HUES48 (cell line): ENCODE results near the gene GRIK4.
A peak's percentile ranks its signal among the peaks of the same experiment; 100 is the strongest.

Experiments
- H3K27ac ChIP-seq: one replicate; pipeline ENCODE4 v1.7.0; 2013; ENCODE audit warnings: low read depth, low read length, inconsistent platforms
- H3K27me3 ChIP-seq: 2 replicates; pipeline ENCODE4 v1.6.1; 2013; ENCODE audit warnings: mild to moderate bottlenecking, low read length; ENCODE audit not compliant: control insufficient read depth, insufficient read depth
- H3K36me3 ChIP-seq: 2 replicates; pipeline ENCODE4 v1.6.1; 2013; ENCODE audit warnings: low read length; ENCODE audit not compliant: control insufficient read depth, insufficient read depth
- H3K4me1 ChIP-seq: 2 replicates; pipeline ENCODE4 v1.6.1; 2013; ENCODE audit warnings: mild to moderate bottlenecking, low read length; ENCODE audit not compliant: control insufficient read depth, insufficient read depth
- H3K4me3 ChIP-seq: 2 replicates; pipeline ENCODE4 v1.5.1; 2013; ENCODE audit warnings: mild to moderate bottlenecking, low read depth, low read length
- H3K9ac ChIP-seq: 2 replicates; pipeline ENCODE4 v1.6.1; 2013; ENCODE audit warnings: mild to moderate bottlenecking, low read depth, low read length, moderate library complexity
- H3K9me3 ChIP-seq: 2 replicates; pipeline ENCODE4 v1.6.1; 2013; ENCODE audit warnings: low read length; ENCODE audit not compliant: control insufficient read depth, insufficient read depth

Gene GRIK4

DNA sequence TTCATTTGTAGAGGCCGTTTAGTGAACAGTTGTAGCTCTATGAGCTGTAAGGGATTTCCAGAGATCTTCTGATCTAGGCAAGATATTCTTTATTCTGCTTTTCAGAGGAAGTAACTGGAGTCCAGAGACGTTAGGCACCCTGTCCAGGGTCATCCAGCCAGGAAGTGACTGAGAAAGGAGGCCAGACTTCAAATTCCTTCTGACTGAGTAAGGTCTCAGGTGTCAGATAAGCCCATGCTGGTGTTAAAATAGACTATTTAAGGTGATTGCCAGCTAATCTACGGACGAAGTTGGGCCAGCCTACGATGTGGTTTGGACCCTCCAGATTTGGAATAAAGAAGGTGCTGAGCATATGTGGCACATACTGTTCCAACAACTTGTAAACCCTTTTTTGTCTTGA lies 54.6 kb downstream of the GRIK4 start:
- Histone ChIP-seq H3K9ac (no peak overlapping the region), H3K27ac (peak overlapping the region; percentile 16), H3K9me3 (no peaks in the 10 kb centered on the region), H3K27me3 (peaks cover 49% of the 10 kb centered on the region), H3K36me3 (no peaks in the 10 kb centered on the region), H3K4me3 (no peak overlapping the region), H3K4me1 (peaks cover 41% of the 10 kb centered on the region)

DNA sequence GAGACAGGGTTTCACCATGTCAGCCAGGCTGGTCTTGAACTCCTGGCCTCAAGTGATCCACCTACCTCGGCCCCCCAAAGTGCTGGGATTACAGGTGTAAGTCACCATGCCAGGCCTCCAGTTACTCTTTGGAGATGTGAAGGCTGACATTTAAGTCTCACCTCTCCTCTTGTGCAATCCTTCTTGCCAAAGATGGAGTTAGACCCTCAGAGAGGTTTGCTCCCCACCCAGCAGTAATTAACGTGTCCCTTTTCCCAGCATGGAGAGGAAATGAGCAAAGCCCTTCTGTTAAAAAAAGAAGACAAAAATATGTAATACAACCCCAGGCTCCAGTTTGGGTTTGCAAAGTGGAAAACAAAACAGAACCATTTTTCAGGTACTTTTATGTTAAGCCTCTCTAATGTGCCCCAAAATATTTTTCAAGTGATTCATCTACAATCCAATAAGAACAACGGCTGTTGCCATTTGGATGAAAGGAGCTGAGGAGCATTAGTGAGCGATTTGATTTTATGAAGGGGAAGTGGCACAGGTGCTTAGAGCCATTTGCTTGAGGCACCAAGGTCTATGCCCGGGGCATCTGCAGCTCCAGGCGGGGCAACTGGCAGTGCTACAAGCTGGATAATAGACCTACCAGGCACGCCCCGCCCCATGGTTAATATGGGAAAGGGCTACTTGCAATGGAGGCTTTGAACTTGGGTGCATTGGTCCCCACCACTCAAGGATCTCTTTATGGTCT lies 57.2 kb downstream of the GRIK4 start:
- peaks cover 31% of the 10 kb centered on the region for H3K4me1 ChIP-seq
- peaks cover 27% of the 10 kb centered on the region for H3K27me3 ChIP-seq
- no peak overlapping the region for H3K4me3 ChIP-seq
- no peak overlapping the region for H3K9ac ChIP-seq
- H3K27ac ChIP-seq, result no peak overlapping the region
- H3K36me3 ChIP-seq, result no peaks in the 10 kb centered on the region
- H3K9me3 ChIP-seq, result no peaks in the 10 kb centered on the region

DNA sequence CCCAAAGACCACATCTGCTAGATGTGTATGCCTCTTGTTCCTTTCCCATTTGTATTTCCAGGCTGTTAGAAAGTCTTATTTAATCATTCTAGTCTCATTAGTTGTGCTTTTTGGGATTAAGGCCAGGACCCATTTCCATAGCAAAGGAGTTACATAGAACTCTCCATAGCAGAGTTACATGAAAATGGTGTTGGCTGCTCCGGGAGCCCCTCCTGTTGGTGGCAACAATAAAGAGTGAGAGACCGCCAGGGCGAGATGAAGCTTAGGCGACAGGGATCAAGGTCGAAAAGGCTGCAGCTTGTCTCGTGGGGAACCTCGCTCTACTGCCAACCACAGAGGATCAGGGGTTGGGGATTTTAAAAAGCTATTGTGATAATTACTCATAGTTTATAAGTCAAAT lies 58.3 kb downstream of the GRIK4 start:
- no peak overlapping the region for H3K9ac ChIP-seq
- no peak overlapping the region for H3K27ac ChIP-seq
- H3K4me1 ChIP-seq, result peaks cover 33% of the 10 kb centered on the region
- H3K36me3 ChIP-seq, result no peaks in the 10 kb centered on the region
- H3K9me3 ChIP-seq, result no peaks in the 10 kb centered on the region
- H3K27me3 ChIP-seq, result peaks cover 15% of the 10 kb centered on the region
- peak overlapping the region; percentile 30; the same call in 1 of the 2 replicates for H3K4me3 ChIP-seq

DNA sequence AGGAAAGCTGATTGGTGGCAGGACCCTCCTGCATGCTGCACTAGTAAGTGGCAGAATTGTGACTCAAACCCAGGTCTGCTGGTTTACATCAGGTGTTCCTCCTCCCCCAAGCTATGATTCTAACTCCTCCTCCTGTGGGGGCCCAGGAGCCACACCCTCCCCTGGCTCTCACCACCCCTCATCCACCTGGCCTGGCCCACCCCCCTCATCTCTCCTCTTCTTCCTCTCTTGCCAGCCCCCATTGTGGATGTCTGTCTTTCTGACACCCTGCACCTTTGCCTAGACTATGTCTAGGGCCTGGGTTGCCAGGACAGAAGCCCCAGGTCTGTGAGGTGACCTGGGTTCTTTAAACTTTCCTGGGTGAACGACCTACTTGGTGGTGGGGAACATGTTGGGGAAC lies 59.9 kb downstream of the GRIK4 start:
- Histone ChIP-seq H3K27me3 (no peaks in the 10 kb centered on the region), H3K9ac (no peak overlapping the region), H3K4me1 (peaks cover 24% of the 10 kb centered on the region), H3K36me3 (no peaks in the 10 kb centered on the region), H3K27ac (no peak overlapping the region), H3K9me3 (no peaks in the 10 kb centered on the region), H3K4me3 (no peak overlapping the region)

DNA sequence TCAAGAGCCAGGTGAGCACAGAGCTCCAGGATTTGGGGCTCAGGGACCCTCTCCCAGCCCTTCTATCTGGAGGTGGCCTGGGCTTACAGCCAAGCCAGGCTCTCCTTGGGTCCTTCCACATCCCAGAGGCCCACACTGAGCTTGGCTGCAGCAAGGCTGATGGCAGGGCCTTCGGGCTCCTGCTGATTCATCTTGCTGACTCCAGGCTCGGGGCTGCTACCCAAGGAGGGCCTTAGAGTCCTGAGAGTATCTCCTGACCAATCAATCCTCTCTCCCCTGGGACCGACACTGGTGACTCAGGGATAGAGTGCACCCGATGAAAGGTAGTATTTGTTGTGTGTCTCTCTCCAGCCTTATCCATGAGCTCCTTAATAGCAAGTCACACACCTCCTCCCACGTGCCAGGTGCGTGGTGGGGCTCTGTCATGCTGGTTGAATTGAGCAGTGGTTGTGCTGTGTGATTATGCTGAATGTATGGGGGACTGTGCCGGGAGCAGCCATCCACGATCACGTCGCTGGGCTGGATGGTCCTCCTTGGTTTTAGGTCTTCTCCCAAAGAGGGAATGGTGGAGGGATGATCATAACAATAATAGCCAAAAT lies 62.3 kb downstream of the GRIK4 start:
- peaks cover 21% of the 10 kb centered on the region for H3K4me1 ChIP-seq
- no peaks in the 10 kb centered on the region for H3K9me3 ChIP-seq
- no peaks in the 10 kb centered on the region for H3K27me3 ChIP-seq
- H3K27ac ChIP-seq, result no peak overlapping the region
- H3K9ac ChIP-seq, result no peak overlapping the region
- no peak overlapping the region for H3K4me3 ChIP-seq
- H3K36me3 ChIP-seq, result no peaks in the 10 kb centered on the region

DNA sequence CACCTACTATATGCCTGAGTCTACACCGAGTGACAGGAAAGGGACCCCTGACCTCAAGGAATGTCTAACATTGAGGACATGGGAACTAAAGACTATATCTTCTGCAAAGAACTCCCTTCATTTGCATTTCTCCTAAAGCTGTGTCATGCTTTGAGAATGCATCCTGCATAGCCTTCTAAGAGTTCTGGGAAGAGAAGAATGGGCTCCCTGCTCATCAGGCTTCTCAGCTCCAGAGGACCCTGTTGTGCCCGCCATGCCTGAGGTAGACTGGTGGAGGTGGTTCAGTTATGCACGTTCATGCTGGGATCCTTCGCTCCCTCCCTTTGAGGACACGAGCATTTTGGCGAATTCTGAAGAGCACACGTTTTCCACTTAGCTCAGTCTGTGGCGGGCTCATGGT lies 63.3 kb downstream of the GRIK4 start:
- H3K27ac ChIP-seq, result no peak overlapping the region
- no peaks in the 10 kb centered on the region for H3K36me3 ChIP-seq
- H3K27me3 ChIP-seq, result no peaks in the 10 kb centered on the region
- no peaks in the 10 kb centered on the region for H3K9me3 ChIP-seq
- H3K4me3 ChIP-seq, result no peak overlapping the region
- peaks cover 11% of the 10 kb centered on the region for H3K4me1 ChIP-seq
- no peak overlapping the region for H3K9ac ChIP-seq

DNA sequence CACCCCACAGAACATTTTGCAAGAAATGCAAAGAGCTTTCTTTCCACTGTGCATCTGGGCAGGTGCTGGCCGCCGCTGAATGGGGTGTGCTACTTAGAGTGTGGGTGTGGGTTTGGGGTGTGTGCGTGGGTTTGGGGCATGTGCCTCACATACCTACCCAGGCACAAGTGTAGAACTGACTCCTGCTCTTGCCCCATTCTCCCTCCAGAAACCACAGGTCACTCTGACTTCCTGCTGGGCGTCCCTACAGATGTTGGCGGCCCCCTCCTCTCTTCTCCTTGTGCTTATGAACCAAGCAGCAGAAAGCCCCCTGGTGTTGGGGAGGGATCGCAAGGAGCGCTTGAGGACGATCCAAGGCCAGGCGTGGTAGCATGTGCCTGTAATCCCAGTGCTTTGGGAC lies 63.9 kb downstream of the GRIK4 start:
- H3K36me3 ChIP-seq, result no peaks in the 10 kb centered on the region
- H3K4me3 ChIP-seq, result no peak overlapping the region
- 0 out of 2 replicates have a peak, but pooled peaks cover 7% of the 10 kb centered on the region for H3K4me1 ChIP-seq
- H3K9me3 ChIP-seq, result no peaks in the 10 kb centered on the region
- no peak overlapping the region for H3K27ac ChIP-seq
- H3K27me3 ChIP-seq, result no peaks in the 10 kb centered on the region
- H3K9ac ChIP-seq, result no peak overlapping the region

DNA sequence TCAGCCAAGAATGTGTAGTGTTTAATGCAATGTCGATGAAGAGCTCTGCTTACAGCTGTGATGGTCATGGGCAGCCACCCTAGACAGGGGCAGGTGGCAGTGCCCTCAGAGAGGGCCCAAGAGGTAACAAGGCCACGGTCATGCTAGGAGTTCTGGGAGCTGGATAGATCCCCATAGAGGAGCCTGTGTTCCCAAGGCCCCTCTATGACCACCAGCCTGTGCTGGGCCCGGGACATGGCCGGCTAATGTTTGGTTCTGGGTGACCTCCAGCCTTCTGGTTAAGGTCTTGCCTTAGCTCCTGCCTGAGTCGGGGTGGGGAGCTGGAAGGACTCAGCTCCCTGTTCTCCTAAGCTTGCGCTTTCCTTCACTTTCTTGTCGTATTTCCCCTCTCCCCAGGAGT lies 65.1 kb downstream of the GRIK4 start:
- Histone ChIP-seq H3K36me3 (no peaks in the 10 kb centered on the region), H3K4me1 (0 out of 2 replicates have a peak, but pooled peaks cover 7% of the 10 kb centered on the region), H3K9me3 (no peaks in the 10 kb centered on the region), H3K27ac (no peak overlapping the region), H3K4me3 (no peak overlapping the region), H3K9ac (no peak overlapping the region), H3K27me3 (no peaks in the 10 kb centered on the region)

DNA sequence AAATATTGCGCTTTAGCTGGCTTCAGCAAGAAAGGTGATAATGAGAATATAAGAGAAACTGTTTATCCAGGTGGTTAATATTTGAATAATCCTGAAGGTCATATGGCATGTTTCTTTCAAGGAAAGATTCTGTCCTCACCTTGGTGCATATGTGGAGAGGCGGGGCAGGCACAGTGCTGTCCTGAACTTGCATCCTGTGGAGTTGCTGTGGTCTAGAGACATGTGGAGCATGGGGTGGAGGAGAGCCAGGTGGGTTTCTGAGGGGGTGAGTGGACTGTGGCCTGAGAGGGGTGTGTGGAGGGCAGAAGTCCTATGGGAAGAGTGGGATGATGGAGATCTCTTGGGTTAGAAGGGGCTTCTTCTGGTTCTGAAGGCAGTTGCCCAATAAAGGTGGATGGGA lies 65.5 kb downstream of the GRIK4 start:
- Histone ChIP-seq H3K9me3 (no peaks in the 10 kb centered on the region), H3K9ac (no peak overlapping the region), H3K4me3 (no peak overlapping the region), H3K27me3 (no peaks in the 10 kb centered on the region), H3K27ac (no peak overlapping the region), H3K4me1 (0 out of 2 replicates have a peak, but pooled peaks cover 7% of the 10 kb centered on the region), H3K36me3 (no peaks in the 10 kb centered on the region)

DNA sequence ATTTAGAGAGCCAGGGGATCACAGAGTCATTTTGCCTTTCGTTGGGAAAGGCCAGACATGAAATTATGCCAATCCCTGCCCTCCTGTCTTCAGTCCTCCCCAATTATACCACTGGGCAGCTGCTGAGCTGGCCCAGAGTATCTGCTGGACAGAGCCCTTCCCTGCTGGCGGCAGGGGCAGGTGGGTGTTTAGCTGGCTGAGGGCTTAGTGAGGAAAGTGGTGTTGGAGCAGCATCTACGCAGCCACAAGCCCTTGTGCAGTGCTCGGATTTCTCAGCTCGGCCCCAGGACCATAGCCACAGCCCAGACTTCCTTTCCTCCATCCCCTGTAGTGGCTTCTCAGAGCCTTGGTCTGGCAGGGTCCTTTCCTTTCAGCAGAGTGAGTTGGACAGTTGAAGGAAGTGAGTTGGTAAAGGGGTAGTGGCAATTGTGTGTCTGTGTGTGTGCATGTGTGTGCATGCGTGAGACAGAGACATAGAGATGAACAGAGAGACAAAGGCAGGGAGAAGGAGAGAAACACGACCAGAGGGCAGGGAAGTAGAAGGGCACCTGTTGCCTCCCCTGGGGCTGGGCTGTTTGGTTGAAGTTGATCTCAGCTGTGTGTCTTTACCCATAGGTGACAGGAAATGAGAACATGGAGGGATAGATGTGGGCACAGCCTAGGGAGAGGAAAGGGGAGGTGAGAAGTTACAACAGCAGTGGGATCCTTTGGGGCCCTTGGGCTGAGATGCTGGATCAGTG lies 66.2 kb downstream of the GRIK4 start:
- no peaks in the 10 kb centered on the region for H3K36me3 ChIP-seq
- H3K27me3 ChIP-seq, result no peaks in the 10 kb centered on the region
- H3K27ac ChIP-seq, result no peak overlapping the region
- H3K4me1 ChIP-seq, result 0 out of 2 replicates have a peak, but pooled peaks cover 7% of the 10 kb centered on the region
- no peaks in the 10 kb centered on the region for H3K9me3 ChIP-seq
- H3K4me3 ChIP-seq, result no peak overlapping the region
- no peak overlapping the region for H3K9ac ChIP-seq

DNA sequence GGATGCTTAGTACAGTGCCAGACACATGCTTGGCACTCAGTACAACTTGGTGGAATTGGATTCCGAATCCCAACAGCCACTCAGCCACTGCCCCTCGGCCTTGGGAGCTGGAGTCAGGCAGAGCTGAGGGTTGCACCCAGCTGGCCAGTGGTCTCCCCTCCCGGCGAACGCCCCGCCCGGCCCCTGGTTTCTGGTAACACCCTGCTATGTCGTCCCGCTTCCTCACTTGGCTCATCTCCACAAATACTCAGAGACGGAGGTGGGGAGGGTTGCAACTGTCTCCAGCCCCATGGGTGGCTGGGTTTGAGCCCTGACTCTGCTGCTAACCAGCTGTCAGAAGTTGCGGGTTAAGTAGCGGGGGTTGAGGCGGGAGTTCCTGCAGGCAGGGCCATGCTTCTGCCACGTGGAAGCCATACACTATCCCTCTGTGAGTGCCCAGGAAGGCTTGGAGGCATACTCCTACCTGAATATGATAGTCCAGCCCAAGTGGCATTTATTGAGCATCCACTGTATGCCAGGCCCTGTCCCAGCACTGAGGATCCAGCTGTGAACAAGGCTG lies 67.1 kb downstream of the GRIK4 start:
- Histone ChIP-seq H3K4me3 (no peak overlapping the region), H3K36me3 (no peaks in the 10 kb centered on the region), H3K27ac (no peak overlapping the region), H3K27me3 (no peaks in the 10 kb centered on the region), H3K9me3 (no peaks in the 10 kb centered on the region), H3K9ac (no peak overlapping the region), H3K4me1 (0 out of 2 replicates have a peak, but pooled peaks cover 7% of the 10 kb centered on the region)
